Kidney (tissue), 14 donors: Measurements from ENCODE around the gene PGAP6. TPM values are rescaled to one million over a fixed set of nuclear protein-coding genes. Genes with fewer than 3 reads are reported as not detected.
A peak's percentile ranks its signal among the peaks of the same experiment; 100 is the strongest.

Experiments
- DNase-seq, 5 donors: peaks; one replicate each; pipeline ENCODE4 v3.0.0-alpha.2; 2013 to 2020
- FAIRE-seq: peaks from 2 replicates; lab custom pipeline; 2012; peaks lifted over from hg19 to GRCh38; lab: Jason Lieb, UNC
- H3K27ac ChIP-seq, 2 donors: one replicate each; pipeline ENCODE4 v1.7.0; 2013; ENCODE audit warnings: low read depth in 2 of 2, low read length in 2 of 2, inconsistent platforms in 1 of 2
- H3K27me3 ChIP-seq: one replicate; pipeline ENCODE4 v1.7.1; 2013; ENCODE audit warnings: low read length, inconsistent platforms; ENCODE audit not compliant: control insufficient read depth, insufficient read depth
- H3K36me3 ChIP-seq, 3 donors: one replicate each; pipeline versions ENCODE4 v1.7.0 to v1.7.1; 2013; ENCODE audit warnings: low read length in 3 of 3, control low read depth in 1 of 3, inconsistent platforms in 1 of 3; ENCODE audit not compliant: insufficient read depth in 3 of 3, control insufficient read depth in 2 of 3
- H3K4me1 ChIP-seq, 3 donors: one replicate each; pipeline versions ENCODE4 v1.7.0 to v1.7.1; 2013; ENCODE audit warnings: low read length in 3 of 3, inconsistent platforms in 1 of 3, low read depth in 1 of 3; ENCODE audit not compliant: control insufficient read depth in 2 of 3, insufficient read depth in 2 of 3
- H3K4me3 ChIP-seq, 3 donors: one replicate each; pipeline versions ENCODE4 v1.7.0 to v1.8.1; 2013; ENCODE audit warnings: low read length in 3 of 3, control low read depth in 1 of 3, inconsistent platforms in 1 of 3
- H3K9ac ChIP-seq, 3 donors: one replicate each; pipeline versions ENCODE4 v1.7.0 to v1.7.1; 2013; ENCODE audit warnings: low read length in 3 of 3, control low read depth in 1 of 3, inconsistent platforms in 1 of 3
- H3K9me3 ChIP-seq, 3 donors: one replicate each; pipeline versions ENCODE4 v1.7.0 to v1.7.1; 2013; ENCODE audit warnings: low read length in 3 of 3, control low read depth in 1 of 3, inconsistent platforms in 1 of 3; ENCODE audit not compliant: control insufficient read depth in 2 of 3, insufficient read depth in 1 of 3
- intact Hi-C: fragments of 100-400 bp; cut with DNase I; formaldehyde crosslinking; loops from one replicate; pipeline ENCODE4 v1.11.1; 2022
- polyA plus RNA-seq: library from polyadenylated mRNA; stranded (reverse); fragments of 350-450 nt; fragmentation: Illumina TruSeq; extraction: RNeasy Lipid Tissue Mini Kit (QIAGEN cat#74804); gene quantifications from one replicate; pipeline ENCODE4 v1.2.3, GENCODE V29; 2014; ENCODE audit warnings: low read depth, low replicate concordance; ENCODE audit not compliant: insufficient read depth
- total RNA-seq: library from RNA; stranded (reverse); fragmentation: NEBNext Ultra II Directional; extraction: Animal tissue kit (Norgen Biotek cat#: 25700); gene quantifications from one replicate; pipeline ENCODE4 v1.2.1, GENCODE V29; 2021
- TF ChIP-seq, protein P1 (sequence below): IDR thresholded peaks from 3 replicates; pipeline ENCODE4 v1.5.1; 2012; ENCODE audit warnings: mild to moderate bottlenecking, moderate library complexity, borderline replicate concordance; ENCODE audit not compliant: insufficient read depth; ENCODE audit errors: extremely low read depth
- donor health status: control.
- donor health status: control.
- donor health status: control.
- donor health status: control.
- donor health status: control.
- donor health status: DM: yes; HTN: yes; CAD: no.
- donor health status: Normal renal cell carcinoma (clear cell type).

The PGAP6 gene
- total and polyA plus RNA-seq, 2 donors from 2014 or later = 65.0 to 144 TPM

DNA sequence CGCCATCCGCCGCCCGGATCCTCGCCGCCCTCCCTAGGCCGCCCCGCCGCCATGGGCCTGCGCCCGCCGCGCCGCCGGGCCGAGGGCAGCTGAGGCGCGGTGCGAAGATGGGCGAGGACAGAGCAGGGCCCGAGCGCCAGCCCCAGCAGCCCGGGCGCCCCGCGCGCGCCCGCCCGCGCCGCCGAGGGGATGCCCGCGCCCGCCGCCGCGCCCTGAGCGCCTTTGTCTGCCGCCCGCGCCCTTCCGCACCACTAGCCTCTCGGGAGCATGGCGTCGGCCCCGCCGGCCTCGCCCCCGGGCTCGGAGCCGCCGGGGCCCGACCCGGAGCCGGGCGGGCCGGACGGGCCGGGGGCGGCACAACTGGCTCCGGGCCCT, 43.9 kb upstream of the PGAP6 start:
- DNase-seq = no peak
- Histone ChIP-seq H3K9ac (no peak overlapping the region), H3K36me3 (no peaks in the 10 kb centered on the region), H3K9me3 (no peaks in the 10 kb centered on the region), H3K4me1 (peaks cover 0 to 17% (median 15%) of the 10 kb centered on the region in 3 donors), H3K27ac (peak overlapping the region; percentile 89 to 95), H3K4me3 (no peak overlapping the region), H3K27me3 (no peaks in the 10 kb centered on the region)
- intact Hi-C loops = no loop called here
- no peak for FAIRE-seq
- TF ChIP-seq, protein P1, sequence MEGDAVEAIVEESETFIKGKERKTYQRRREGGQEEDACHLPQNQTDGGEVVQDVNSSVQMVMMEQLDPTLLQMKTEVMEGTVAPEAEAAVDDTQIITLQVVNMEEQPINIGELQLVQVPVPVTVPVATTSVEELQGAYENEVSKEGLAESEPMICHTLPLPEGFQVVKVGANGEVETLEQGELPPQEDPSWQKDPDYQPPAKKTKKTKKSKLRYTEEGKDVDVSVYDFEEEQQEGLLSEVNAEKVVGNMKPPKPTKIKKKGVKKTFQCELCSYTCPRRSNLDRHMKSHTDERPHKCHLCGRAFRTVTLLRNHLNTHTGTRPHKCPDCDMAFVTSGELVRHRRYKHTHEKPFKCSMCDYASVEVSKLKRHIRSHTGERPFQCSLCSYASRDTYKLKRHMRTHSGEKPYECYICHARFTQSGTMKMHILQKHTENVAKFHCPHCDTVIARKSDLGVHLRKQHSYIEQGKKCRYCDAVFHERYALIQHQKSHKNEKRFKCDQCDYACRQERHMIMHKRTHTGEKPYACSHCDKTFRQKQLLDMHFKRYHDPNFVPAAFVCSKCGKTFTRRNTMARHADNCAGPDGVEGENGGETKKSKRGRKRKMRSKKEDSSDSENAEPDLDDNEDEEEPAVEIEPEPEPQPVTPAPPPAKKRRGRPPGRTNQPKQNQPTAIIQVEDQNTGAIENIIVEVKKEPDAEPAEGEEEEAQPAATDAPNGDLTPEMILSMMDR = no peak

DNA sequence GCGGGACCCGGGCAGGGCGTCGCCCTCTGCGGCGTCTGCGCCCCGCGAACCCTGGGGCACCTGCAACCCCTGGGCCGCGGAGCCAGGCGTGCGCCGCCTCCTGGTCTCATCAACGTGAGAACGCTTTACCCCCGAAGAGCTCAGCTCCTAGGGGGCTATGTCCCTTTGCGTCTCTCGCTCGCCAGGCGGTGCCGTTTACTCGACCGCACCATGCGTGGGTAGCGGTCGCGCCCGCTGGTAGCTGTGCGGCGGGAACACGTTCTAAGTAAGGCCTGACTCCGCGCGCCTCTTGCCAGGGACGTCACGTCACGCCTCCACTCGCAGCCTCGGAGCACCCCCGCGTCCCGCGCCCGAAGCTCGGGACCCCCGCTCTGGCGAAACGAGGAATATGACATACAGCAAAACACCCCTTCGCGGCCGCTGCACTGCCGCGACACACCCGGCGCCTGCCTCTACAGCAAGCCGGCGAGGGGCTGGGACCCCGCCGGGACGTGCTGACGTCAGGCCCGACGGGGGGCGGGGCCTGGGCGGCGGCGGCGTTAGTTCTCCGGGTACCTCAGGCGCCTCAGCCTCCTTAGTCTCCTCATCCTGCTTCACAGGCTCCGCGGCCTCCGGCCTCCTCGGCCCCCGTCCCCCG, 43.4 kb upstream of the PGAP6 start, which contains the start of gene RAB11FIP3:
RAB11FIP3 (plus strand) TSS at position 568 of the 637 bp plus-strand sequence. CDS start 358 bp downstream, outside the sequence.
- Histone ChIP-seq H3K4me1 (peaks cover 0 to 17% (median 15%) of the 10 kb centered on the region in 3 donors), H3K36me3 (no peaks in the 10 kb centered on the region)
- FAIRE-seq = no peak

GRCh38 chr16:424623-425081, 42.9 kb upstream of the PGAP6 start:
- DNase-seq = peak in 3 of 5 donors; percentile 48 to 85 (median 72)

More for the DNA sequence above, 43.4 kb upstream of the PGAP6 start, which contains the start of gene RAB11FIP3:
- intact Hi-C loops = no loop called here
- peak within 1 kb of the TSS; percentile 89 to 95 for H3K27ac ChIP-seq
- TF ChIP-seq, protein P1 = no peak
- no peaks in the 10 kb centered on the region for H3K9me3 ChIP-seq
- no peaks in the 10 kb centered on the region for H3K27me3 ChIP-seq
- H3K4me3 ChIP-seq = peak within 1 kb of the TSS; percentile 61 to 76 (median 76)
- DNase-seq = peak; percentile 90 to 93 (median 92)
- H3K9ac ChIP-seq = peak within 1 kb of the TSS; percentile 22 to 92 (median 86)

More at GRCh38 chr16:424623-425081, 42.9 kb upstream of the PGAP6 start:
- Histone ChIP-seq H3K27ac (peak overlapping the region; percentile 89 to 95), H3K4me1 (peaks cover 0 to 17% (median 15%) of the 10 kb centered on the region in 3 donors), H3K36me3 (no peaks in the 10 kb centered on the region), H3K9me3 (no peaks in the 10 kb centered on the region), H3K9ac (peak overlapping the region in 2 of 3 donors; percentile 86 to 92), H3K4me3 (peak overlapping the region in 2 of 3 donors; percentile 76), H3K27me3 (no peaks in the 10 kb centered on the region)
- intact Hi-C loops = no loop called here
- TF ChIP-seq, protein P1 = no peak
- FAIRE-seq = no peak
